NK-92 treated with Interleukin-12 subunit alpha and Interleukin-12 subunit beta, amount 100 ng/mL, for 24 hours (cell line): ENCODE measurements around the gene SLC25A25.
"Not testable (repeated sequence)": the region's sequence is repeated elsewhere in the genome, so short reads cannot be mapped to it uniquely, and the experiment has no call there.

Source experiments
- DNase-seq: peaks from one replicate; lab custom pipeline; 2025; lab: John Stamatoyannopoulos, UW

The SLC25A25 gene

DNA sequence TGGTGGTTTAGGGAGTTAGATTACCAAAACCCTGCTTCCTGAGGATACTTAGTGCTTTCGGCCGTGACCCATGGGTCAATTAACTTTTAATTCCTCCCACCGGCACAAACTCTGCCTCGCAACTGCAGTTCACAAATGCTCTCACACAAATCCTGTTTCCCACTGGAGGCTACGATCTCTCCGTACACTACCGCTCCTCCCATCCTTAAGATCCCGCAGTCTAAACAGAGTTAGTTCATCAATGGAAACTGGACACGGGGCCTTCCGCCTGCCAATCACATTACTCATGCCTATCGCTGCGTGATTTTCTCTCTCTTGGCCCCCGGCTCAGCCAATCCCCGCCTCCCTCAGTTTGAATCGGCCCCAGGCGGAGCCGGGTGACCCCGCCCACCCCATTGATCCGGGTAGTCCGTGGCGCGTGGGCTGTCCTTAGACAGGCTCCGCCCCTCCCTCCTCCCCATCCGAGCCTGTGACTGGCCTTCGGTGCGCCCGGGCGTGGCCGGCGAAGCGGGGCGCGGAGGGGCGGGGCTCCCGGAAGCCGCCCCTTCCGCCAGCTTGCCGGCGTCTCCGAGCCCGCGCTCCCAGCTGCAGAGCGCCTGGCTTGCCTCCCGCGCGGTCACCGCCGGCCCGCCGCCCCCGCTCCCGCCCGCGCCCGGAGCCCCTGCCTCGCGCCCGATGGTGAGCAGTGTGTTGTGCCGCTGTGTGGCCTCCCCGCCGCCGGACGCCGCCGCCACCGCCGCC lies at the start of gene SLC25A25:
Gene SLC25A25, plus strand, starts transcription at position 588 of the 741 bp plus-strand sequence. Its CDS starts 88 bp downstream, at position 676.
- peak; percentile 99 for DNase-seq

DNA sequence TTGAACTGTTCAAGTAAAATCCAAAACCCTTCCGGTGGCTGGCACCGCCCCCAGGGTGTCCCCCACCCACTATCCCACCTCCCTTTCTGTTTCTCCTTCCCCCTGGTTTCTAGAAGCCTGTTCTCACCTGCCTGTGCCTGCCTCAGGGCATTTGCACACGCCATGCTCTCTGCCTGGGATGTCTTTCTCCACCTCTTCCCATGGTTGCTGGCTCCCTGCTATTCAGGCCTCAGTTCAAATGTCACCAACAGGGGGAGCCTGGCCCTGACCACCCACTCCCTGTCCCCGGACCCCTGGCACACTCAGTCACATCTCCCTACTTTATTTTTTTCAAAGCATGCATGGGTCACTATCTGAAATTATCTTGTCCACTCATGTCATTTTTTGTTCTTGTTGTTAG lies 47.3 kb upstream of the SLC25A25 start:
- no peak for DNase-seq

DNA sequence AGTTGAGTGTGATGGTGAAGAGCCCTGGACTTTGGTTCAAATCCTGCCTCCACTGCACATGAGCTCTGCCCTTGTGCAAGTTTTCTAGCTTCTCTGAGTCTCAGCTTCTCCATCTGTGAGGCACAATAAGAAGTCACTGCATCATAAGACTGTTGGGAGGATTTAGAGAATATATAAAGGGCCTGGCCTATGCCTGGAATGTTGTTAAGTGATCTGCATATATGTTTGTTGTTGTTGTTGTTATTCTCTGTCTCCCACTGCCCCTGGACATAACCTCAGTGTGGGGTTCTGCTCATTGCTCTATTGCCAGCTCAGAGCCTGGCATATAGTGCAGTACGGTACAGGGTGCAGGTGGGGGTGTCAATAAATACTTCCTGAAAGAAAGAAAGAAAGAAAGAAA lies 46.9 kb upstream of the SLC25A25 start:
- DNase-seq = no peak

DNA sequence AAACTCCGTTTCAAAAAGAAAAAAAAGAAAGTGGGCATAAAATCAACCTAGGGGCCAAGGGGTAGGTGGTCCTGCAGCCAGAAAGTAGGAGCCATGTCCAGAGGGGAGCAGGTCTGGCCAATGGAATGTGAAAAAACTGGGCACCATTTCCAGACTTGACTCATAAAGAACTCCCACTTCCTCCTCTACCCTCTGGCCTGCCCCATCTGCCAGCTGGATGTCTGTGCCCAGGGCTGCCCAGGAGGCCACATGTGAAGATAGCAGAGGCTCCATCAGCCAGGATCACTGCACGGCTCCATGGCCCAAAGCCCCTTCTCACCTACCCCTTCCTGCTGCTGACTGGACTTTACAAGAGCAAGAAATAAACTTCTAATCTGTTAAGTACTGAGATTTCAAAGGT lies 45.1 kb upstream of the SLC25A25 start:
- DNase-seq = no peak

DNA sequence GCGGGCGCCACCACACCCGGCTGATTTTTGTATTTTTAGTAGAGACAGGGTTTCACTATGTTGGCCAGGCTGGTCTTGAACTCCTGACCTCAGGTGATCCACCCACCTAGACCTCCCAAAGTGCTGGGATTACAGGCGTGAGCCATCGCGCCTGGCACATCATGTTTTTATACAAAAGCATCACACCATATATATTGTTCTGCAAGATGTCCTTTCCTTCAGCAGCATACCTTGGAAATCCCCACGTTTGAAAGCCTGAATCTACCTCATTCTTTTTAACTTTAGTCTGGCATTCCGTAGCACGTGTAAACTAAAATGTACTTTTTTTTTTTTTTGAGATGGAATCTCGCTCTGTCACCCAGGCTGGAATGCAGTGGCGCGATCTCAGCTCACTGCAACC lies 44.4 kb upstream of the SLC25A25 start:
- DNase-seq = not testable (repeated sequence)

DNA sequence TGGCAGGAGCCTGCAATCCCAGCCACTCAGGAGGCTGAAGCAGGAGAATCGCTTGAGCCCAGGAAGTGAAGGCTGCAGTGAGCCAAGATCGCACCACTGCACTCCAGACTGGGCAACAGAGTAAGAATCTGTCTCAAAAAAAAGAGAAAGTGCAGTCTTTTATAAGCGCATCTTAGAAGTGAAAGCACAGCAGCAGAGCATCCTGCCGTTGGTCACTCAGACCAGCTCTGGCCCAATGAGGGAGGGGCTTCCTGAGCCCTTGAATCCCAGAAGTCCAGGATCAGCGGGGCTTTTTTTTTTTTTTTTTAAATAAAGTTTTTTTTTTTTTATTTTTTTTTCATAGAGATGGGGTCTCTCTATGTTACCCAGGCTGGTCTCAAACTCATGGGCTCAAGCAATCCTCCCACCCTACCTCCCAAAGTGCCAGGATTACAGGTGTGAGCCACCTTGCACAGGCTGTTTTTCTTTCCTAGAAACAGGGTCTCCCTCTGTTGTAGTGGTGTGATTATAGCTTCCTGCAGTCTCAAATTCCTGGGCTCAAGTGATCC lies 43.2 kb upstream of the SLC25A25 start:
- DNase-seq = no peak

DNA sequence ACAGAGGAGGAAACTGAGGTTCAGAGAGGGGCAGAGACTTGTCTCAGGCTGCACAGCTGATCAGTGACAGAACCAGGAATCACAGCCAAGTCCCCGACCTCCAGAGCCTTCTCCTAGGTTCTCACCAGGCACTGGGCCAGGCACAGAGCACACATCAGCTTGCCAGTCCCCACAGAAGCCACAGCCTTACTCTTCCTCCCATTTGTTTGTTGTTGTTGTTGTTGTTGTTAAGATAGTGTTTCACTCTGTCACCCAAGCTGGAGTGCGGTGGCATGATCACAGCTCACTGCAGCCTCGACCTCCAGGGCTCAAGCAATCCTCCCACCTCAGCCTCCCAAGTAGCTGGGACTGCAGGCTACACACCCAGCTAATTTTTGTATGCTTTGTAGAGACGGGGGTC lies 42.3 kb upstream of the SLC25A25 start:
- DNase-seq = no peak

DNA sequence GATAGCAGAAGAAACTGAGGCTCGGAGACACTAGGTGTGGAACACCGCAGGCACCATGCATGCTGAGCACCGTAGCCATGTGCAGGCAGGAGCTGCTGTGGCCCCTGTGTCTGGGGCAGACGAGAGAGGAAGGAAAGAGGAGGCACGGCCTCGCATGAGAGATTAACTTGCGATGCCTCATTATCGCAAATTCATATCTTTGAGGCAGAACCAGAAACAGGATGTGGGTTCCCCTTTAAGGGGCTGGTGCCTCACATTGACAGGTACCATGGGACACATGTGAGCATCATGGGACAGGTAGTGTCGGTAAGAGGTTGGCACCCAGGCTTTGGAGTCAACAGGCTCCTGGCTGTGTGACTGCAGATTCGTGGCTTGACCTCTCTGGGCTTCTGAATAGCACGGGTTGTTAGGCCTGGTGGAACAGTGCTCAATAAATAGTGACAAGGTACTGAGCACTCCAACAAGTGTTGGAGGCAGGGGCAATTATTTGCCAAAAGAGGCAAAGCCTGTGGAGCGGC lies 41.7 kb upstream of the SLC25A25 start:
- peak; percentile 56 for DNase-seq

DNA sequence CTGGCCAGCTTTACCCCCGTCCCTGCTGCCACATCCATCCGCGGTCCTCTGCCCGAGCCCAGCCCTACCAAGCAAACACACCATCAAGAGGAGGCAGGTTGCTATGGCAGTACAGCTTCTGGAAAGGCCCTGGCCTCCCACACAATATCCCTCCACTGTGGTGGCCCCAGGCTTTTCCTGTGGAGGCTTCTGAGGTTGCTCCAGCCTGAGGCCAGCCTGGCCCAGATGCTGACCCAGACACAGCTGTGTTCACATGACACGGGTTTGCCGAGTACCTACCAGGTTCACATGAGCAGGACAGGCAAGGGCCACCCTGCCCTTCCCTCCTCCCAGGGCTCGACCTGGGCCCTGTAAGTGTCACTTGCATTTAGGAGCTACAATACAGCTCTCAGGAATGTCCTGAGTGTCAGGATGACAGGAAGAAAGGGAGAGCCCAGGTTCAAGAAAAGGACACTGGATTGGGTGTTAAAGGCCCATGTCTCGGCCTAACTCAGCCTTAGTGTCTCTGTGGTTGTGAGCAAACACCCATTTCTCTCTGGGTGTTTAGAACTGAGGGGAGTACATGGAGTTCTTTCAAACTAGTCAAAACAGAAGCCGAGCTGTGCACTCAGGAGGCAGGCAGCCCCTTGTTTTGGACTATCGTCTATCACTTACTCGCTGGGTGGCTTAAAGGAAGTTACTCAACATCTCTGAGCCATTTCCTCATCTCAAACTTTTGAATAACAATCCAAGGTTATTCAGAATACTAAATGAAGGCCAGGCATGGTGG lies 41.1 kb upstream of the SLC25A25 start:
- DNase-seq = no peak

DNA sequence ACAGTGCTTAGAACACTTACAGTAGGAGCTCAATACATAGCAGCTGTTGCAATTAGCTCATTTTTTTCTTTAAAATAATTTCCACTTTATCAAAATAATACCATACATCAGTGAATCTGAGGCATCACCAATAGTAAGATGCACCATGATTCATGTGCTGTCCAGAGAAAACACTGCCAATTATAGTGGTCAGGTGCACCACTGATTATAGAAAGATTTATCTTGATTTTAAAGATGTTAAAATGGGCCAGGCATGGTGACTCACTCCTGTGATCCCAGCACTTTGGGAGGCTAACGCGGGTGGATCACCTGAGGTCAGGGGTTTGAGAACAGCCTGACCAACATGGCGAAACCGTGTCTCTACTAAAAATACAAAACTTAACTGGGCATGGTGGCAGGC lies 40.3 kb upstream of the SLC25A25 start:
- no peak for DNase-seq

DNA sequence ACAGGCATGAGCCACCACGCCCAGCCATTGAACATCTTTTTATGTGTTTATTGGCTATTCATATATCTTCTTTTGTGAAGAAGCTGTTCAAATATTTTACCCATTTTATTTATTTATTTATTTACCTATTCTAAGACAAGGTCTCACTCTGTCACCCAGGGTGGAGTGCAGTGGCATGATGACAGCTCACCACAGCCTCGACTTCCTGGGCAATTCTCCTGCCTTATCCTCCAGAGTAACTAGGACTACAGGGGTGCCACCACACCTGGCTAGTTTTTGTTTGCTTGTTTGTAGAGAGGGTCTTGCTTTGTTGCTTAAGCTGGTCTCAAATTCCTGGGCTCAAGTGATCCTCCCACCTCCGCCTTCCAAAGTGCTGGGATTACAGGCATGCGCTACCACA lies 34.4 kb upstream of the SLC25A25 start:
- no peak for DNase-seq

DNA sequence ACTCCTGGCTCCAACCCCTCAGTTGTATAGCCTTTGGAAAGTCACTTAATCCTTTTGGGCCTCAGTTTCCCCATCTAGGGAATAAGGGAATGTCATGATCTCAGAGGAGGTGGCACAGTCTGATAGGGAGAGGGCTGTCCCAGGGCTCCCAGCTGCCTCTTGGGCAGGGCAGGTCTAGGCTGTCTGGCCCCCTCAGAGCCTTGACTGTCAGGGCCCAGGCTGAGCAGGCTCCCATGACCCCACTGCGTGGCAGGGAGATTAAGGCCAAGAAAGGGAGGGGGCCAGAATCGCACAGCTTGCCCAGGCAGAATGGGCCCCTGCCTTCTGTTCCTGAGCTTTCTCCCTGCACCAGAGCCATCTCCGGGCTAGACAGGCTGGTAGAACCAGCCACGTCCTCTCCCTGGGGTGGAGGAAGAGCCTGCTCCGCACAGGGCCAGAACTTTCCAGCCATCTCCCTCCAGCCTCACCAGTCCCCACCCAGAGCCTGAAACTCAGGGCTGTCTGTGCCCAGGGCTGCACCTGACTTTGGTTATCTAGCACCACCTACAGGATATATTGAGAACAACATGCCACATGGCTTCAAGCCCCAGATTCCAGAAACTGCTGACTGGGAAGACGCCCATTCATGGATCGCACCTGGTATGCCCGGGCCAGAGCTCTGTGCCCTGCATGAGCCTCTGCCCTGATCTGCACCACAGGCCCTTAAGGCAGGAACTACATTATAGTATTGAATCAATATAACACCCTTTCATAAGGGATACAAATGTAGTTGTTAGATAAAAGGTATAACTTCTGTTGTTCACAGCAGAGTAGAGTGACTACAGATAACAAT lies 33.0 kb upstream of the SLC25A25 start:
- DNase-seq = peak; percentile 33

DNA sequence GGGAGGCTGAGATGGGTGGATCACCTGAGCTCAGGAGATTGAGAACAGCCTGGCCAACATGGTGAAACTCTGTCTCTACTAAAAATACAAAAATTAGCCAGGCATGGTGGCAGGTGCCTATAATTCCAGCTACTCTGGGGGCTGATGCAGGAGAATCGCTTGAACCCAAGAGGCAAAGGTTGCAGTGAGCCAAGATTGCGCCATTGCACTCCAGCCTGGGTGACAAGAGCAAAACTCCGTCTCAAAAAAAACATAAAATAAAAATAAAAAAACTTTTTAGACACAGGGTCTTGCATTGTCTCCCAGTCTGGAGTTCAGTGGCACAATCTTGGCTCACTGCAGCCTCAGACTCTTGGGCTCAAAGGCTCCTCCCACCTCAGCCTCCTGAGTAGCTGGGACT lies 31.5 kb upstream of the SLC25A25 start:
- not testable (repeated sequence) for DNase-seq

DNA sequence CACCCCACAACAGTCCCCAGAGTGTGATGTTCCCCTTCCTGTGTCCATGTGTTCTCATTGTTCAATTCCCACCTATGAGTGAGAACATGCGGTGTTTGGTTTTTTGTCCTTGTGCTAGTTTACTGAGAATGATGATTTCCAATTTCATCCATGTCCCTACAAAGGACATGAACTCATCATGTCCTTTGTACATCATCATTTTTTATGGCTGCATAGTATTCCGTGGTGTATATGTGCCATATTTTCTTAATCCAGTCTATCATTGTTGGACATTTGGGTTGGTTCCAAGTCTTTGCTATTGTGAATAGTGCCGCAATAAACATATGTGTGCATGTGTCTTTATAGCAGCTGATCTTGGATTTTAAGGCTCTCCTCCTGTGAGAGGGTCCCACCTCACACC lies 27.2 kb upstream of the SLC25A25 start:
- DNase-seq = not testable (repeated sequence)

DNA sequence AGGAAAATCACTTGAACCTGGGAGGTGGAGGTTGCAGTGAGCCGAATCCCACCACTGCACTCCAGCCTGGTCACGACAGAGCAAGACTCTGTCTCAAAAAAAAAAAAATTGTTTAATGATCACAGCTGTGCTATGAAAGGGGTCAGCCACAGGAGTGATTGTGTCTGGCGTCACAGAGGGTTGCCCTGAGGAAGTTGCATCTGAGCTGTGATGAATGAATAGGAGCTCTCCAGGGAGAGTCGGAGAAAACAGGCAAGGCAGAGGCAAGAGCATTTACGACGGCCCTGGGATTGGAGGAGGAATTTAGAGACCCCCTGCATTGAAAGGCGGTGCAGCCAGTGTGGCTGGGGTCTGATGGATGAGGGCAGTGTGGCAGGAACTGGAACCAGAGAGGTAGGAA lies 26.0 kb upstream of the SLC25A25 start:
- DNase-seq = no peak

DNA sequence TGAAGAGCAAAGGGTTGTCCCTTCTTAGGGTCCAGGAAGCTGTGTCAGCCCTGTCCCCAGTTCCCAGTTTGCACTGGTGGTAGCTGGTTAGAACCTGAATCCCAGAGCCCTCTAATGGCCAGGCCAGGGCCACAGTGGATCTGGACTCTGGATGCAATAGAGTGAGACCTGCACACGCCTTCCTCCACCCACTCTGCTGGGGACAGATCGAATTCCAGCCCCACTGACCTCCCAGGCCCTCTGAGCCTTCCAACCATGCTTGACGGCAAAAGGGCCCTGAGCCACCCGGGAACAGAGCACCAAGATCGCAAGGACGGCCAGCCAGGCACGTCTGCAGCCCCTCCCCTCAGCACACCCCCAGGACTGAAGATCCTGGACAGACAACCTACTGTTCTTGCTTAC lies 24.6 kb upstream of the SLC25A25 start:
- DNase-seq = no peak

DNA sequence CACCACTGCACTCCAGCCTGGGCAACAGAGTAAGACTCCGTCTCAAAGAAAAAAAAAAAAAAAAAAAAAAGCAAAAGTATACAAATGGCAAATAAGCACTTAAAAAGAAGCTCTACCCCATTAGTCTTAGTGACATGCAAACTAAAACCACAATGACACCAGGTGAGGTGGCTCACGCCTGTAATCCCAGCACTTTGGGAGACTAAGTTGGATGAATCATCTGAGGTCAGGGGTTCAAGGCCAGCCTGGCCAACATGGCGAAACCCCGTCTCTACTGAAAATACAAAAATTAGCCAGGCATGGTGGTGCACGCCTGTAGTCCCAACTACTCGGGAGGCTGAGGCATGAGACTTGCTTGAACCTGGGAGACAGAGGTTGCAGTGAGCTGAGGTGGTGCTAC lies 22.6 kb upstream of the SLC25A25 start:
- not testable (repeated sequence) for DNase-seq

DNA sequence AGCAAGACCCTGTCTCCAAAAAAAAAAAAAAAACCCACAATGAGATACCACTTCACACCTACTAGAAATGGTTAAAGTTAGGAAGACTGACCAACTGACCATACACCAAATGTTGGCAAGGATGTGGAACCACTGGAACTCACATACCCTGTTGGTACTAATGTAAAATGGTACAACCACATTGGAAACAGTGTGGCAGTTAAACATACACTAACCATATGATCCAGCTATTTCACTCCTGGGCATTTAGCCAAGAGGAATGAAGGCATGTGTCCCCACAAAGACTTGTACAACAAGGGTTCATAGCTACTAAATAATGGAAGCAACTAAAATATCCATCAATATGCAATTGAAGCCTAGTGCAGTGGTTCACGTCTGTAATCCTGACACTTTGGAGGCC lies 22.2 kb upstream of the SLC25A25 start:
- DNase-seq = no peak

DNA sequence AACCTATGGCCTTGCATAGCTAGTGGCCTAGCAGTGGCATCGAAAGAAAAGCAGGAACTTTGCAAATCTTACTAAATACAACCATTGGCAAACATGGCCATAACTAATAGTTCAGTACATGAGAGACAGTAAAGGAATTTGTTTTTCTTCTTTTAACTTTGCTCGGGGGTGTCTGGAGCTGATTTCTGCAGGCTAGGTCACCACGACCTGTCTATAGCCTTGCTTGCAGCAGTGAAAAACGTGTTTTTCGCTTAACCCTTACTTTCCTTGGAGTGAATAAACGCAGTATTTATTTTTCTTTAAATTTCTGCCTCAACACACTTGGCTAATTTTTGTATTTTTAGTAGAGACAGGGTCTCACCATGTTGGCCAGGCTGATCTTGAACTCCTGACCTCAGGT lies 20.8 kb upstream of the SLC25A25 start:
- DNase-seq = no peak

DNA sequence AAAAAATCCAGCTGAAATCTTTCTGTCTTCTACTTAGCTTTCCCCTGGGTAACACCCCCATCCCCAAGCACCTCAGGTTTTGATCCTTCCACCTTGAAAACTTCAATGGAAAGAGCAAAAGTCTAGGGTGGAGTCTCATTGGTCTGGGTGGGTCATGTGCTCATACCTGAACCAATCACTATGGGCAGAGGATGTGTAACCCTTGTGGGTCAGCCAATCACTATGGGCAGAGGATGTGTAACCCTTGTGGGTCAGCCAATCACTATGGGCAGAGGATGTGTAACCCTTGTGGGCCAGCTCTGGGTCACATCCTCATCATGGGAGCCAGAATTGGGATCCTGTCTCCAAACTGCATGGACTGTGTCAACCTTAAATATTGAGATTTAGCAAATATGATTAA lies 19.4 kb upstream of the SLC25A25 start:
- no peak for DNase-seq

DNA sequence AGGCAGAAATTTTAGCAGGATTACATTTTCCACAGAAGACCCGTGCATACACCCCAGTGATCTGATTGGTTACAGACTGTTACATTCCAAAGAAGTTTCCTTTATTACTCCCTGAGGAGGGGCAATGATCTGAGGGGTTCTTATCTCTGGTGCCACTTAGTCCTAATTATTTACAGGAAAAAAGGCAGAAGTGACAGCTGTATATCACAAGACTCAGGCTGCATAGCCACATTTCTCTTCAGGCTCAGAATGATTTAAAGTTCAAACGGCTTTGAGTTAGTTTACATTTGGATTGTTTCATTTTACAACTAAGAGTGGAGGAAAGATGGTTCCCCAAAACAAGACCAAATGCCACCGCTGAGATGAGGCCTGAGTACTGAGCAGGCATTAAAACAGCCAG lies 18.2 kb upstream of the SLC25A25 start:
- no peak for DNase-seq
